K562 treated with DMSO at 1 percent for 24 hours (cell line): ENCODE results near the gene FAM43B. TPM values are rescaled to one million over a fixed set of nuclear protein-coding genes. Genes with fewer than 3 reads are reported as not detected.

ENCODE experiments used
- total RNA-seq: library from RNA; unstranded; fragments of 300-600 nt; gene quantifications from 2 replicates; pipeline ENCODE4 v1.2.3, GENCODE V29; 2022; ENCODE audit warnings: low read depth; ENCODE audit not compliant: insufficient read depth

The FAM43B gene
- total RNA-seq, result 0.20 and 0.31 TPM in 2 replicates

GRCh38 chr1:20551945-20552727 lies at the start of gene FAM43B:
Gene FAM43B, plus strand, starts transcription at chr1:20552573. Its CDS starts 401 bp downstream, at chr1:20552974.

GRCh38 chr1:20507564-20508410 lies 44.6 kb upstream of the FAM43B start, which contains the start of gene MUL1:
Gene MUL1, minus strand, starts transcription at chr1:20508151. Its CDS starts 127 bp downstream, at chr1:20508024.

GRCh38 chr1:20588634-20589225 lies 36.4 kb downstream of the FAM43B start, which contains the start of gene CDA:
Gene CDA, plus strand, starts transcription at chr1:20589097. Its CDS starts 33 bp downstream, at chr1:20589130.

Other genes with a start within 250 kb of the FAM43B start
- gene CAMK2N1, start 66.4 kb upstream of the FAM43B start, total RNA-seq, result 4.7 and 5.5 TPM in 2 replicates
- gene MUL1, start 44.4 kb upstream of the FAM43B start, total RNA-seq, result 47.7 and 48.2 TPM in 2 replicates
- not detected in 2 replicates for gene CDA, start 36.5 kb downstream of the FAM43B start, total RNA-seq
- gene PINK1, start 80.9 kb downstream of the FAM43B start, total RNA-seq, result 105 and 106 TPM in 2 replicates
- gene DDOST, start 108.8 kb downstream of the FAM43B start, total RNA-seq, result 318 and 326 TPM in 2 replicates
- gene KIF17, start 165.4 kb downstream of the FAM43B start, total RNA-seq, result 0.22 and 0.36 TPM in 2 replicates
- gene SH2D5, start 180.1 kb downstream of the FAM43B start, total RNA-seq, result 0.08 TPM in 1 of 2 replicates, not detected in the other
- gene HP1BP3, start 234.7 kb downstream of the FAM43B start, total RNA-seq, result 225 TPM in 2 replicates